Subcutaneous adipose tissue (tissue), 4 donors: ENCODE results near the gene CDKL4. TPM values are rescaled to one million over a fixed set of nuclear protein-coding genes. Genes with fewer than 3 reads are reported as not detected.

Source experiments
- total RNA-seq, 4 donors: library from RNA; depleted of rRNA; stranded (reverse); fragments of >200 nt; gene quantifications; one replicate each; pipeline ENCODE4 v1.1.0, GENCODE V29; 2016
- TF ChIP-seq, protein P1 (sequence below): fragments of 450-650 bp; IDR thresholded peaks from one replicate; pipeline ENCODE4 v1.5.1; 2016; ENCODE audit warnings: low read depth, mild to moderate bottlenecking, control low read depth, antibody characterized with exemption, moderate library complexity

CDKL4 gene
- total RNA-seq, 4 donors from 2014 or later: 0.85 to 3.1 (median 2.6) TPM; not detected in 1

- TF ChIP-seq, protein P1, sequence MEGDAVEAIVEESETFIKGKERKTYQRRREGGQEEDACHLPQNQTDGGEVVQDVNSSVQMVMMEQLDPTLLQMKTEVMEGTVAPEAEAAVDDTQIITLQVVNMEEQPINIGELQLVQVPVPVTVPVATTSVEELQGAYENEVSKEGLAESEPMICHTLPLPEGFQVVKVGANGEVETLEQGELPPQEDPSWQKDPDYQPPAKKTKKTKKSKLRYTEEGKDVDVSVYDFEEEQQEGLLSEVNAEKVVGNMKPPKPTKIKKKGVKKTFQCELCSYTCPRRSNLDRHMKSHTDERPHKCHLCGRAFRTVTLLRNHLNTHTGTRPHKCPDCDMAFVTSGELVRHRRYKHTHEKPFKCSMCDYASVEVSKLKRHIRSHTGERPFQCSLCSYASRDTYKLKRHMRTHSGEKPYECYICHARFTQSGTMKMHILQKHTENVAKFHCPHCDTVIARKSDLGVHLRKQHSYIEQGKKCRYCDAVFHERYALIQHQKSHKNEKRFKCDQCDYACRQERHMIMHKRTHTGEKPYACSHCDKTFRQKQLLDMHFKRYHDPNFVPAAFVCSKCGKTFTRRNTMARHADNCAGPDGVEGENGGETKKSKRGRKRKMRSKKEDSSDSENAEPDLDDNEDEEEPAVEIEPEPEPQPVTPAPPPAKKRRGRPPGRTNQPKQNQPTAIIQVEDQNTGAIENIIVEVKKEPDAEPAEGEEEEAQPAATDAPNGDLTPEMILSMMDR: no peak
Measured at GRCh38 chr2:39156107-39156506, 87.7 kb downstream of the CDKL4 start.

DNA sequence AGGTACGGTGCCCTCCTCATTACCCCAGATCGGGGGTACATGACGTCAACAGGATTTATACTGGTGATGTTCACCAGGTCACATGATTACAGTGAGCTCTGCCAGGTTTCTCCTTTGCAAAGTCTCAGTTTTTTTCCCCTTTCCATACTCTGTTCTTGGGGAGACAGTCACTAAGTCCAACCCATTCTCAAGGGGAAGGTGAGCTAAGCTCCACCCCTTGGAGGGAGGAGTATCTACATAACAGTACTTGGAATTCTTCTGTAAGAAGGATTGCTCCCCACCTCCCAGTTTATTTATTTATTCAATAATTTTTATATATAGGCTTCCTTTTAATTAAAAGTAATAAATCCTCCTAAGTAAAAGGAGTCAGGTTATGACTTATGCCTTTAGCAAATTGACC is 88.8 kb downstream of the CDKL4 start:
- TF ChIP-seq, protein P1: no peak

- TF ChIP-seq, protein P1: no peak
Measured at GRCh38 chr2:39153312-39153711, 90.5 kb downstream of the CDKL4 start.

DNA sequence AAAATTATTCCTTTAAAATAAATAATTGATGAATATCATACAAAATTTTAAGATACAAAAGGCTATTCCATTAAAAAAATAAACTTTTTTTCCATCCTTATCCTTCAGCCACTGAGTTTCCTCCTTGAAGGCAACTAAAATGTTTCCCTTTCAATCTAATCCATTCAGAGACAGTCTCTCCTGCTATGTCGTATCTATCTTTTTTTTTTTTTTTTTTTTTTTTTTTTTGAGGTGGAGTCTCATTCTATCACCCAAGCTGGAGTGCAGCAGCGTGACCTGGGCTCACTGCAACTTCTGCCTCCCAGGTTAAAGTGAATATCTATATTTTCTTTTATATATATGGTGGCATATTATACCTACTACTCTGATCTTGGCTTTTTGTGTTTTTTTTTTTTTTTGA is 91.3 kb downstream of the CDKL4 start:
- TF ChIP-seq, protein P1: no peak

GRCh38 chr2:39150890-39151497 is 92.8 kb downstream of the CDKL4 start:
- TF ChIP-seq, protein P1: no peak

DNA sequence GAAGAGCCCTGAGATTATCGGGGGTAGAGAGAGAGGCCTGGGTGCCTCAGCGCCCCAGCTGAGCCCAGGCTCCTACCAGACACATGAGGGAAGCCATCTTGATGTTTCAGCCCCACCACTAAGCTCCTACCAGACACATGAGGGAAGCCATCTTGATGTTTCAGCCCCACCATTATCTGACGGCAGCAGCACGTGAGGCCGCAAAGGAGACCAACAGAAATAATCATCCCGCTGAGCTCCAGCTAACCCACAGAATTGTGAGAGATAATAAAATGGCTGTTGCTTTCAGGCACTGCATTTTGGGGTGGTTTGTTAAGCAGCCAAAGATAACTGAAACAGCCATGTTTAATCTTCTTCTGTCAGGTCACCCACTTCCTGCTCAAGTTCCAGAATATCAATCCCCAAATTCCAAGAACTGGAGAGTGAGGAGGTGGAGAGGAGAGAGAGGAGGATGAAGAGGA is 93.6 kb downstream of the CDKL4 start:
- TF ChIP-seq, protein P1: no peak

DNA sequence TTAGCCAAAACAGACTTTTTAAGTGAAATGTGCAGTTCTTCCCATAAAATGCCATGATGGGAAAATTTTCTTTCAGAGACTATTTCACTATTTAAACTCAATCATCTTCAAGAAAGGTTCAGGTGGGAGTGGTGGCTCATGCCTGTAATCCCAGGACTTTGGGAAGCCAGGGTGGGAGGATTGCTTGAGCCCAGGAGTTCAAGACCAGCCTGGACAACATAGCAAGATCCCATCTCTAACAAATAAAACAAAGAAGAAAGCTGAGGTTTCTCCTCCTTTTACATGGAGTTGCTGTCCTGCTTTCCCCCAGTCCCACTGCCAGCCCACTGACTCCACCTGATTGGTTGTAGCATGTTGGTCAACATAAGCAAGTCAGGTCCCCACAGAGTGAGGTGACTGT is 97.1 kb downstream of the CDKL4 start:
- TF ChIP-seq, protein P1: no peak
